HG02798 (cell line): ENCODE measurements around the gene NMNAT2.
A peak's percentile ranks its signal among the peaks of the same experiment; 100 is the strongest.

Source experiments
- ATAC-seq: cut with Tn5 transposase; IDR thresholded peaks from one replicate; pipeline ENCODE4 v1.9.1; 2021; ENCODE audit warnings: mild to moderate bottlenecking; ENCODE audit not compliant: unreplicated experiment, poor library complexity

The NMNAT2 gene

DNA sequence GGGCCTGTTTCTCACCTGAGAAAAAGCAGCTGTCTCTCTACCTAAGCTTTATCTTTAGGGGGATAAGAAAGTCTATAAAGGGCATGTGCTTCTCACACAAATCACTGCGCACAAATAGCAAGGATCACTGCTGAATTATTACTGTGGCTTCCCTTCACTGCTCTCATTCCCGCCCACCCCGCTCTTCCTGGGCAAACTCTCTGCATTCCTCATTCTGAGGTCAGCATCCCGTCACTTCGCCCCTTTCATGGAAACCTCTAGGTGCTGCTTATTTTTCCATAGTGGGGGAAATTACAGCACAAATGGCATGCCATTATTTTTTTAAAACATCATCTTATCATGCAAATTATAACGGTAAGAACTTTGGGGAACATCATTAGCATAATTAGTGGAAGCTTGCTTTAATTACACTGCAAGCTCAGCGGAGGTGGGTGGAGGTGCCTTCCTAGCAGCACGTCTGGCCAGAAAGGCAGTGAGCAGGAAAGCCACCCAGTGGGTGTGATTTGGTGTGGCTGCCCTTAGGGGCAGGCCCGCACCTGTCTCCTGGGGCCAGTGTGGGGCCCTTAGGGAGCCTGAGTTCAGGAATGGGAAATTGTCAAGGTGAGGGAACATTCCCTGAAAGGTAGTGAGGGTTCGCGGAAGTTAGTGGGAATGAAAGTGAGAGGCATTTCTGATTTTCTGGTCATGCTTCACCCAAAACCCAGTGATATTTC is 126.2 kb downstream of the NMNAT2 start:
- ATAC-seq, result no peak

DNA sequence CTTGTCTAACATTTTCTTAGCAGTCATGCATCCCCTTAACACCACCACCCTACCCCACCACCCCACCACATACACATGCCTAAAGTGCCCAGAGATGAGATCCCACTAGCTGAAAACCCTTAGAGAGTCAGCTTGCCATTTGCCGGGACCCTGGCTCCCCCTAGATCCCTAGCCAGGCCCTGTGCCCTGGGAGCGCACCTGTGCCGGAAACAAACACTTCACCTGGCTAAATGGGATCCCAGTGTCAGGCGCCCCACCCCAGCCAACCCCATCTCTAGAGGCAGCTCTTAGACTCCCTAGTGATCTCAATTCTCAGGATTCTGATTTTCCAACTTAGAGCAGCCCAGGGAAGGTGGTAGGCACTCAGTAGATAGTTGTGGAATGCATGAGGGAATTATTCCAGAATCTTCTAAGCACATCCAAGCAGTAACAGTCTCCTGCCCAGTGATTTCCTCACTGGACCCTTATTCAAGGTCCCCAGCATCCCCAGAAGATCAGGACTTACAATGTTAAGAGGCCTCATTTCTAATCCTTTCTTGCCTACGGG is 126.9 kb downstream of the NMNAT2 start:
- no peak for ATAC-seq

DNA sequence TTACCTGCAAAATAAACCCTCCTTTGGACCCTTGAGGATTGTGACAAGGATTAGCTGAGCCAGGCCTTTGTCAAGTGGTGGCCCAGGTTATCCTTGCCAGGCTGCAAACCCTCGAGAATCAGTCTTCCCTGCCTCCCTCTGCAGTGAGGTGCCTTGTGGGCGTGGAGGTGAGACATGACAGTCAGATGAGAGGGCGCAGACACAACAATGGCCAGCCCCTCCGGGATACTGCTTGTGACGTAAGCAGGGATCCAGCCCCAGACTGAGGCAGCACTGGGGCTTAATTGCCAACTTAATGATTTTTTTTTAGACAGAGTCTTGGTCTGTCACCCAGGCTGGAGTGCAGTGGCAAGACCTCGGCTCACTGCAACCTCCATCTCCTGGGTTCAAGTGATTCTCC is 127.6 kb downstream of the NMNAT2 start:
- no peak for ATAC-seq

DNA sequence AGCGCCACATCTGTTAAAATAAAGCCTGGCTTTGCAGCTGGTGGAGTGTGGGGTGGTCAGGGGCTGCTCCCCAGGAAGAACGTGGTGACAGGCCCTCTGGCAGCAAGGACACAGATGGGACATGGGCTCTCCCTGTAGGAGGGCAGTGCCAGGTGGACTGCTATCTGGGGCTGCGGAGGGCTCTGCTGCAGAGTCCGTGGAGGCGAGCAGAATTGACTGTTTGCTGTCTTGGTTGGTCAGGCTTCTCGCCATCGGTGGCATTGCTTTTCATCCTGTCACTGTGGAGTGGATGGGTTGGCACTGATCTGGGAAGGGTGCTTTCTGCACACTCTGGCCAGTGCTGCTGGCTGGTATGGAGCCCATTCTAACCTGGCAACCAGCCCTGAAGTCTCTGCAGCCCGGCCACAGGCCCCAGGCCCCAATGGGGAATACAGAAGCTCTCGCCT is 129.1 kb downstream of the NMNAT2 start:
- ATAC-seq, result no peak

DNA sequence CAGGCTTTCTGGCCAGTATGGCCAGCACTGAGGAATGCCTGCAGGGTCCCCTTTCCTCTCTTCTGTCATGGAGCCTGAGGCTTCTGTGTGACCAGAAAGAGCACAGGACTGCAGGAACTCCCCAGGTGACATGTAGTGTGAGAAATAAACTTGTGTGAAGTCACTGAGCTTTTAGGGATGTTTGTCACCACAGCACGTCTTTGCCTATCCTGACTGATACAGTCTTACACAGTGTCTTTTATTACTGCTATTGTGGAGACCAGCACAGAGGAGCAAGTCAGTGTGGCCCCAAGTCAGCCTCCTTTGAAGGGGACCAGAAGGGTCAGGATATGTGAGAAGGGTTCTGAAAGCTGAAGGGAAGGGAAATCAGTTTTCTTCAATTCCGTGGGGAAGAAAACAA is 129.6 kb downstream of the NMNAT2 start:
- ATAC-seq, result no peak

DNA sequence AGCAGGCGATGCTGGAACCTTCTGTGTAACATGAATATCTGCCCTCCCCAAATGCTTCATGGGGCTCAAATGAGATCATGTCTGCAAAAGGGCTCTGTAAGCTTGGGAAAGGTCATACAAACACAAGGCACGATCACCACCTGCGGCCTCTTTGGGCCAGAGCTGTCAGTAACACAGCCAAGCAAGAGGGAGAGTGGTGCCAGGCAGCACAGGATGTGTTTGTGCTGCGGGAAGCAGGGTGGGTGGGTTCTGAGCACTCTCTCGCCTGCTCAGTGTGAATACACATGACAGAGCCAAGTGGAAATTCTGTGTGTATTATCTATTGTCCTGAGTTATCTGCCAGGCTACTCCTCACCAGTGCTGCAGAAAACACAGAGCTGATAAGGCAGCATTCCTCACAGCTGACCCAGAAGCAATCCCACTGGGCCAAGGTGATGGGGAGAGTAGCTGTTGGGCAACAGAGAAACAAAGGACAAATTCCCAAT is 130.9 kb downstream of the NMNAT2 start:
- no peak for ATAC-seq

DNA sequence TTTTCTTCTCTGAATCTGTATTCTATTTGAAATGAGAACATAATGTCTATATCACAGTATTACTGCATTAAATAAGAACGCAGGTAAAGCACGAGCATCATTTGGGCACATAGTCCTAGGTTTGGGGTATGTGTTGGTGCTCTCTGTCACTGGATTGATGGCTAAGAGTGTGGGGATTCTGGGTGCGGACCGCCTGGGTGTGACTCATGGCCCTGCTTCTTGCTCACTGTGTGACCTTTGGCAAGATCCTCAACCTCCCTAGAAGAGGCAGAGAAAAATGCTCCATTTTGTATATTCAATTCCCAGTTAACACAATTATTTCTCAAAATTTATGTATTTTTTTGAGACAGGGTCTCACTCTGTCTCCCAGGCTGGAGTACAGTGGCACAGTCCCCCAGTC is 132.4 kb downstream of the NMNAT2 start:
- ATAC-seq, result no peak

DNA sequence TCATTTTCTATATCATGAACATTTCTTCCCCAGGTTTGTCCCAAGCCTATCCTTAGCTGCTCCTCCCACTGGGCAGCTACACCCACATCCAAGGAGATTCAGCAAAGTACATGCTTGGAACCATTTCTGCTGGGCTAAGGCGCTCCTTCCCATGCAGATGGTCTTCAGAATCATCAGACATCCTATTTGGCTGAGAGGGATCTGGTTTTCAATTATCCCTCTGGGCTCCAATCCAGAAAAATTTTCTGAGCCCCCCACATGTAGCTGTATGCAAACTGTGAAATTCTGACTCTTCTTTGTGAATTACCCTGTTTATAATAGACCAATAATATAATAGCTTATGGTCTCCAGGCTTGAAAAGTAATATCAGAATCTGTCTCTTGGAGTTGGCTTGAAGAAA is 132.9 kb downstream of the NMNAT2 start:
- no peak for ATAC-seq

DNA sequence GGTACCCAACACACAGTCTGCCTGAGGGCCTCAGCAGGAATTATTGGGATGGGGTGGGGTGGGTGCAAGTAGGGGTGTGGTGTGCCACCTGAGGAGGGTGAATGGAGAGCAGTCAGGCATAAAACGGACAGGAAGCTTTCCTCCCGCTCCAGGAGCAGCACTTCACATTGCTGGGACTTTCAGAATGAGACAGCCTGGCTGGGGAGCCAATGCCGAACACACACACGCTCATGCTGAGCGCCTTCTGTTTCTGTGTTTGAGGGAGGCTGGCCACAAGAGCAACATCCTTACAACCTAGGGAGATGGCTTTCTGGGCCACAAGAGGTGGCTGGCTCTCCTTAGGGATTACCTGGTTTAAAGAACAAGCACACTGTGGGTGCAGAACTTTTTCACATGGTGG is 134.1 kb downstream of the NMNAT2 start:
- ATAC-seq, result no peak

DNA sequence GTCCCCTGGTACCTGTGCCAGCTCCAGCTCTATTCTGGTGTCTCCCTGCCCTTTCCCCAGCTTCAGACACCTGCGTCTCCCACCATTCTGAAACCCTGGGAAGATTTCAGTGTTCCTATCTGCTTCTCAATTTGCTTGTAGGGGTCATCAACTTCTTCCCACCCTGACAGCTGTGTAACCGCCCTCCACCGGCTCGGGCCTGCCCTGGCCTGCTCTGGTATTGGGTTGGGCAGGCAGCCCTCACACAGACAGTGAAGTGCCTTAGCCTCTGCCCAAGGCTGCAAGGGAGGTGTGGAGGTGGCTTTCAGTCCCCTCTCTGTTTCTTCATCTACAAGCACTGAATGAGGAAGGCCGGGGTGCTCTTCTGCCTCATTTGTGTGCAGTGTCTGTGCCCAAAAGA is 134.9 kb downstream of the NMNAT2 start:
- no peak for ATAC-seq

DNA sequence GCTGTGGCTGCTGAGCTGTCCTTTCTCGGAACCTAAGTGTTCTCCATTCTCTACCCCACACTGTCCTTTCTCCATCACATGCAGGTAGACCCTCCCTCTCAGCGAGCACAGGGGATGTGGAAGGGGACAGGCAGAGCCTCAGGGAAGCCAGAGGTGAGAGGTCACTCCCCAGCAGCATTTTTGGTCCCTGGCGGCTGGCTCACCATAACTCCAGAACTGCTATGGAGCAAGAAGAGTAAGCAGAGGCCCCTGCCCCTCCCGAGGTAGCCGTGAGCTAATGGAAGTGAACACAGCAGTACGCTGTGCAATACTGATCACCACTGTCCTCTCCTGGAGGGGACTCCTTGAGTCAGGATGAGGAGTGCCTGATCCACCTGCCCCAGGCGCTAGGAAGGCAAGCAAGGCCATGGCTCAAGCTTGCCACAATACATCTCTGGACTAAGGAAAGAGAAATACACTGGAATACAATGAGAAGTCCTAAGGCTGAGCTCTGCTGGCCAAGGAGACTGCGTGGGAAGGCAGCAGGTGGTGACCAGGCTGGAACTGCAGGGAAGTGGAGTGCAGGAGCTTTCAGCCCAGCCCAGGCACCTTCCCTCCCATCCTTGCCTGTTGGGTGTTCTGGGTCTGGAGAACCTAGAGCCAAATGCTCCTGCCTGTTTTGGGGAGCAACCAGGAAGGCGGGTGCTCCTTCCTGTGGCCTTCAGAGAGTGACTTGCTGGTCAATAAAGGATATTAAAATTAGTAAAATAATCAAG is 135.9 kb downstream of the NMNAT2 start:
- no peak for ATAC-seq

DNA sequence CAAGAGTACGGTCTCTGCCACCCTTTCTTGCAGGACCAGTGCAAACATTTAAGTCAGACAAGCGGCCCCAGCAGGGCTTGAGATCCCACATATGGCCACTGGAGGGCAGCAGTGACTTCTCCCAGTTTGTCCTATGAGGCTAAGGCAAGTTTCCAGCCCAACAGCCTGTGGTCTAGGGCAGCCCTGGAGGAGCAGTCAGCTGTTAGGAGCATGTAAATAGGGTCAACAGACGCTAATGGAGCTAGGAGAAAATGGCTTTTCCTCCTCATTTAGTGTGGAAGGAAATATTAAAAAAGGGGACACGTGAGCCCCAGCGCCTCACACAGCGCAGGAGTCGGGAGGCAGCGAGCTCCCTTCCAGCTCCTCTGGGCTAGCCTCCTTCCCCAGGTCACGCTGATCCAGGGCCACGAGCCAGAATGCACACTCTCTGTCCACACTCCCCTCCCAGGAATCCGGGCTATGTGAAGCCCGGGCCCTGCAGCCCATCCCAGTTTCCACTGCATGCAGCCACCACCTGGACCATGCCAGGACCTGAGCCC is 136.6 kb downstream of the NMNAT2 start:
- peak; percentile 76 for ATAC-seq

DNA sequence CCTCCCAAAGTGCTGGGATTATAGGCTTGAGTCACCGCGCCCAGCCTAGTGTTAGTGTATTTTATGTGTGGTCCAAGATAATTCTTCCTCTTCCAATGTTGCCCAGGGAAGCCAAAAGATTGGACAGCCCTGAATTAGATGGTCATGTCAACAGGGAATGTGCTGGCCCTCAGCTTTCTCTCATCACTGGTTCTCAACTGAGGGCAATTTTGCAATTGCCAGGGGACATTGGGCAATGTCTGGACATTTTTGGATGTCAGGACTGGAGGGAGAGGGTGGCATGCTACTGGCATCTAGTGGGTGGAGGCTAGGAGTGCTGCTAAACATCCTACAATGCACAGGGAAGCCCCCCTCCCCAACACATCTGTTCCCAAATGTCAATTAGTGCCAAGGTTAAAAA is 137.1 kb downstream of the NMNAT2 start:
- no peak for ATAC-seq

DNA sequence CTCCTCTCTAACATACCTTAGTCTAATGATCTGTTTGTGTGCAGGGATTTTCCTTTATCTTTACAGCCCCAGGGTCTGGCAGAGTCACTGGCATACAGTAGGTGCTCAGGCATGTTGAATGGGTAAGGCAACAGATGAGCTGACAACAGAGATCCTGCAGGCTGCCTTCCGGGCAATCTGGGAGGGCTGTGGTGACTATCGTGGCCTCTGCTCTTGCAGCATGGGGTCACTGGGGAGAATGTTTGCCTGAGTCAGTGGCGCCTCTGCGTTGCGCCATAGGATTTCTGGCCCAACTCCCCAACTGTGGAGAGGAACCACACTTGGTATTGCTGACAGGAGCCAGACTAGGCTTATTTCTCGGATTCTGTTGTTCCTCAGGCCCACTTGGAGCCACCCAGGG is 138.3 kb downstream of the NMNAT2 start:
- ATAC-seq, result no peak

DNA sequence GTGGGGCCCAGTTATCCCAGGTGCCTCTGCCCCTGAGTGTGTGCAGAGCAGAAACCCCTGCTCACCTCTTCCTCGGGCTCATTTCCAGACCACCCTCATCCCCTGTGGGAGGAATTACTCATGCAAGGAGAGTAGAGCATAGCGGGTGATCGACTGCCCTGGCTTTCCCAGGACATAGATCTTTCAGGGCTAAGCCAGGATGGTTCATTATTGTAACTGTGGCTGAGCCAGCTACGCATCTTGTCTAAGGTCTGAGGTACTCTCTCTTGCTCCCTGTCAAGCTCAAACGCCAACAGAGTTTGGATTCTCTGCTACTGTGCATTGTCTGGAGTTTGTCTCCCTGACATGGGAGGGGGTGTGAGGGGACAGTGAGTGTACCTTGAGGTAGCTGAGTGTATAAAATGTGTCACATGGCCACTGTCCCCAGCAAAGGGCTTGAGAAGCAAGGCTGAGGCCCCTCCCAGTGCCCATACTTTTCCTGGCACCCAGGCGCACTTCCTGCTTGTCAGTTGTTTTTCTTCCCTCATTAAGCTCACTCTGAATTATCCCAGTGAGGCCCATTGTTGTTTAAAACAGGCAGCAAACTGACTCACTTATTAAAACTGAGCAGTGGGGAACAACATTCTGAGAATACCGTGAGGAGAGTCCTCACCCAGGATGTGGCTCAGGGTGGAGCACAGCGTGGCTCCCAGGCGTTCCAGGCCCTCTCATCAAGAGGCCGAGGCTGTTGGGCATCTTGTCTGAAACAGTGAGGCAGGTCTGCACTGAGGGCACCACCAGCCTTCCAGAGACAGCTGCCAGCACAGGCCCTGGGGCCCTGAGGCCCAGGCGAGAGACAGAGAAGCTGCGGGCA is 139.2 kb downstream of the NMNAT2 start:
- no peak for ATAC-seq

DNA sequence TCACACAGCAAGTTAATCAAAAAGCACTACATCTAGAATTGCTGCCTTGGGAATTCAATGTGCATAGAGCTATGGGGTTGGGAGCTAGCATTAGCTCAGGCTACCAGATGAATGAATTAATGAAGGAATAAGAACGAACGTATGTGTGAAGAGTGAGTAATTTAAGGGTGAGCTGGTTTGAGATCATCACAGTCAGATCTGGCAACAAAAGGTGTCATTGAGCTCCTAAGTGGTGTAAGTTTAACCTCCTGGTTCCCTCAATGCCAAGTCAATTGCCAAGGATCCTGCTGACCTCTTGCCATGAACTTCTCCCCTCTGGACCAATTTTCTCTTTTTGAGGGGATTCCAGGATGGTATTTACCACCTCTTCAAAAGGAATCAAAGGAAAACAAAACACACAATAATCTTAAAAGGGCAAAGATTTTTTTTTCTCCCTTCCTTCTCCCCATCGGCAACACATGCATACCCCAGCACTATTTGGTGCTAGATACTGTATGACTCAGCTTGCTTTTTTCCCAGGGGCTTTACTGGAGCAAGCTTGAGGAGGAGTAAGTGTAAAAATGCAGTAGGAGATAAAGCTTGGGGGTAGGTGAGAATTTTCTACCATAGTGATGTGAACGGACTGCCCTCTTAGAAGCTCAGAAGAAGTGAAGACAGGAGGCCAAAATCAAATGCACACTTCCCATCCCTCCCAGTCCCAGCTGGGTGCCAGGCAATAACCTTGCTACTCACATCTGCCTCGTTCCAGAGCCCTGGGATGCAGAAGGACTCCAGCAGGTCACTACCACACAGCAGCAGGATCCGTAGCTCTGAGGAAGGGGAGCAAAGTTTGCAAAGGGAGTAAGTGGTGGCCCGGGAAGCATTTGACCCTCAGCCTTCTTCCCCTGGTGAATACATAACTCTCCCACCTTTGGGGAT is 140.1 kb downstream of the NMNAT2 start:
- ATAC-seq, result no peak

DNA sequence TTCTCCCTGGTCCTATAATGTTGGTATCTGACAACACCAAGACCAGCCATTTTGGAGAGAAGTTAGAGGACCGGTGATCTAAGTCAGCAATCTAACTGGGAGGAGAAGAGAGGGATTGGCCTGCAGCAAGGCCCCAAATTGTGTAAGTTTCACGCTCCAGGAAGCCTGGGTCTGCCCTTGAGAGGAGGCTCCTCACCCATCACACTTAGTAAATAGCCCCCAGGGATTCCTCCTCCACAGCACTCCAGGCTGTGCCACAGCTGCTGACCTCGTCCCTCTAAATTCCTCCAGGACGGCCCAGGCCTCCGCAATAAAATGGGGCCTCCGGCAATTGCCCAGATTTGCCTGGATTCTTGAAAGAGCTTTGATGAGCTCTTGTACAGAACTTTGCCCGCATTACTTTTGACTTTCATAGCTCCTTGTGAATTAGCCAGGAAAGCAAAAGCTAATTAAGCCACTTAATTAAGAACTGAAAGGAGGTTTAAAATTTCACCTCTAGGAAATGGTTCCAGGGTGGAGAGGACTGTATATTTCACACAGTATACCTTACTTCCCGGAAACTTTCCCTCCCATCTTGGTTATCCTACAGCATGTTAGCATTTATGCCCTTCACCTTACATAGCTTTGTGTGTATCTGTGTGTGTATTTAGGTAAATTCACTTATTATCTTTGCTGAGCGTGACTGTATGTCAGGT is 141.6 kb downstream of the NMNAT2 start:
- ATAC-seq, result no peak

DNA sequence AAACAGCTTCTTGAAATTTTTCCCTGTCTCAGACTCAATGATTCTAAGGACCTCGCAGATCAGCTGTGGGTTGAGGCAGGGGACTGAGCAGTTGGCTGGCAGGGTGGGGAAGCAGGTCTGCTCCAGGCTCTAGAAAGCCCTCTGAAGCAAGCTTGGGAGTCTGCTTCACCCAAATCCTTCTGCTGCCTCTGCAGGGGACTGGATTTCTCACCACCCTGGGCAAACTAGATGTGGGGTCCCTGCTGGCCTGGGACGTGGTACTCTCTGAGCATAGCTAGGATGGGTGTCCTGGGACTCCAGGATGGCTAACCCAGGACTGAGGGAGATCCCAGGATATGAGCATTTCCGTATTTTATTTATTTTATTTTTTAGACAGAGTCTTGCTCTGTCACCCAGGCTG is 142.9 kb downstream of the NMNAT2 start:
- ATAC-seq, result no peak

DNA sequence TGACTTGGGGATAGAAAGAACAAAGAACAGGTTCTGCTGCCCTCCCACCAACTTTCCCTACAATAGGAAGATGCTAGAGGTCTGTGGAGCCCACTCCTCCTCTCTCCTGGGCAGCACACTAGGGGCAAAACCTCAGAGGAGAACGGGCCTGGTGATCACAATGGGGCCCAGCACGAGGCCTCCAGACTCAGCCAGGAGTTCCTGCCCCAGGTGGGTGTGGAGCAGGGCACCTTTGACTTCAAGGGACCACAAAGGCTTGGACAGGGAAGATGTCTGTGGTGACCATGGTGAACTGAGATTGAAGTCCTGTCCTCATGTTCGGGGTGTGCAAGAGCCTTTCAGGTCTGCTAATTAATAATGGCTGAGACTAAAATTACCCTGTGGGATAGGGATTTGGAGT is 143.3 kb downstream of the NMNAT2 start:
- no peak for ATAC-seq
